NCI-H1694 treated with DMSO at 0.1 percent for 48 hours (cell line): ENCODE results near the gene GPR152.

Source experiments
- DNase-seq: peaks from one replicate; lab custom pipeline; 2025; lab: John Stamatoyannopoulos, UW

The GPR152 gene

DNA sequence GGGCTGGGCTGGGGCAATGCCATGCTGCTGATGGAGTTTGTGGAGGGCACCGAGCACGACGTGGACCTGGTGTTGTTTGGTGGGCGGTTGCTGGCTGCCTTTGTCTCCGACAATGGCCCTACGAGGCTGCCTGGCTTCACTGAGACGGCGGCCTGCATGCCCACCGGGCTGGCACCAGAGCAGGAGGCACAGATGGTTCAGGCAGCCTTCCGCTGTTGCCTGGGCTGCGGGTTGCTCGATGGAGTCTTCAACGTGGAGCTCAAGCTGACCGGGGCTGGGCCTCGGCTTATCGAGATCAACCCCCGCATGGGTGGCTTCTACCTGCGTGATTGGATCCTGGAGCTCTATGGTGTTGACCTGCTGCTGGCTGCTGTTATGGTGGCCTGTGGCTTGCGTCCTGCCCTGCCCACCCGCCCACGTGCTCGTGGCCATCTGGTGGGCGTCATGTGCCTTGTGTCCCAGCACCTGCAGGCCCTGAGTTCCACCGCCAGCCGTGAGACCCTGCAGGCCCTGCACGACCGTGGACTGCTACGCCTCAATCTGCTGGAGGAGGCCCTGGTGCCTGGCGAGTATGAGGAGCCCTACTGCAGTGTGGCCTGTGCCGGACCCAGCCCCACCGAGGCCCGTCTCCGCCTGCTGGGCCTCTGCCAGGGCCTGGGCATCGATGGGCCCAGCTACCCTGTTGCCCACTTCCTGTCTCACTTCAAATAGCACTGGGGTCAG is 28.5 kb downstream of the GPR152 start:
- no peak for DNase-seq

DNA sequence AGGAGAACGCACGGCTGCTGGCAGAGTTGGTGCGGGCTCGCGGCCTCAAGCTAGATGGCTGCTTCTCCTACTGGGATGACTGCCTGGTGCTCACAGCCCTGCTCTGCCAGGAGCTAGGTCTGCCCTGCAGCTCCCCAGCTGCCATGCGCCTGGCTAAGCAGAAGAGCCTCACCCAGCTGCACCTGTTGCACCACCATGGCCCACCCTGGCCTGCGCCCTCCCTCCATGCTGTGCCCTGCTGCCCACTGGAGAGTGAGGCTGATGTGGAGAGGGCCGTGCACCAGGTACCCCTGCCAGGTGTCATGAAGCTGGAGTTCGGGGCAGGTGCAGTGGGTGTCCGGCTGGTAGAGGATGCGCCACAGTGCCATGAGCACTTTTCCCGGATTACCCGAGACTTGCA is 29.1 kb downstream of the GPR152 start:
- no peak for DNase-seq

DNA sequence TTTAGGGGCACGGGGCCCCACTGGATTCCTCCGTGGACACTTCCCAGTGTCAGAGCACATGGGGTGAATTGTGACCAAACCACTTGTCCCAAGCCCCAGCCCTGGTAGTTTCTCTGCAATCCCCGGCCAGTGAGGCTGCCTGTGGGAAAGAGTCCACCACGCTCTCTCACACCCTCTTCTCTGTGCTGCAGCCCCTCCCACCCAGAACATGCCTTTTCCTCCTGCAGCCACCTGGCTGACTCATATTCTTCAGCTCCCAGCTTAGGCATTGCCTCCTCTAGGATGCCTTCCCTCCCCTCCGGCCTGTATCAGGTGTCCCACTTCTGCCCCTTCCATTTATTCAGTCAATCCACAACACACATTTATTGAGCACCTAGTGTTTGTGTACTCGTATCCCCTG is 29.6 kb downstream of the GPR152 start:
- no peak for DNase-seq

DNA sequence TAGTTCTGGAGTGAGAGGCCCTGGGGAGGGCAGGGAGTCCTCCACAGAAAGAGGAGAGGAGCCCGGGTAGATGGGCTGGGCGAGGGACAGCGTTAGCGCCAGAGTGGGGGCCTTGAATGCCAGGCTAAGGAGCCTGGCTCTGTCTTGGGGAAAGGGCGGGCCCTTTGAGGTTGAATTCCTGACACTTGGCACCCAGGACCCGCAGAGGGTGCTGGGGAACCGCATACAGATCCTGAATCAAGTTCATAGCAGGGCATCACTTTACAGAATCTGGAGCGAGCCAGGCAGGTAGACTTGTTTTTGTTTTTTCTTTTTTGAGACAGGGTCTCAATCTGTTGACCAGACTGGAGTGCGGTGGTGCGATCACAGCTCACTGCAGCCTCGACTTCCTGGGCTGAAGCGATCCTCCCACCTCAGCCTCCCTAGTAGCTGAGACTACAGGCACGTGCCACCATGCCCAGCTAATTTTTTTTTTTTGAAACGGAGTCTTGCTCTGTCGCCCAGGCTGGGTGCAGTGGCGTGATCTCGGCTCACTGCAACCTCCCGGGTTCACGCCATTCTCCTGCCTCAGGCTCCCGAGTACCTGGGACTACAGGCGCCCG is 31.0 kb downstream of the GPR152 start:
- no peak for DNase-seq

DNA sequence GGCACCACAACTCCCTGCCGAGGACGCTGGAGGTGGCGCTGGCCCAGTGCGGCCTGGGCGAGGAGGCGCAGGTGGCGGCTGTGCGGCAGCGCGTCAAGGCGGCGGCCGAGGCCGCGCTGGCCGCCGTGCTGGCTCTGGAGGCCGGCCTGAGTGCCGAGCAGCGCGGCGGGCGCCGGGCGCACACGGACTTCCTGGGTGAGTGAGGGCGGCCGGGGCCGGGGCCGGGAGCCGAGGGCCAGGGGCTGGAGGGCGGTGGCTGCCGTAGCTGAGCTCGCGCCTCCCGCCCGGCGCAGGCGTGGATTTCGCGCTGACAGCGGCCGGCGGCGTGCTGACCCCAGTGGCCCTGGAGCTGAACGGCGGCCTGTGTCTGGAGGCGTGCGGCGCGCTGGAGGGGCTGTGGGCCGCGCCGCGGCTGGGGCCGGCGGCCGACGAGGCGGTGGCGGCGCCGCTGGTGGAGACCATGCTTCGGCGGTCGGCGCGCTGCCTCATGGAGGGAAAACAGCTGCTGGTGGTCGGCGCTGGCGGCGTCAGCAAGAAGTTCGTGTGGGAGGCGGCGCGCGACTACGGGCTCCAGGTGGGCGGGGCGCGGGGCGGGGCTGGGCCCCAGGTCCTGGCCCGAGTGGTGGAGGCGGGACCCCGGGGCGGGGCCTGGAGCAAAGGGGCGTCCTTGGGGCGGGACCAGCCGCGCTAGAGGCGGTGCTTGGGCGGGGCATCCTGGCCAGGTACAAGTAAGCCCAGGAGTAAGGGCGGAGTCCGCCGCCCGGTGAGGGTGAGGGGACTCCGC is 31.7 kb downstream of the GPR152 start:
- DNase-seq, result peak; percentile 66

DNA sequence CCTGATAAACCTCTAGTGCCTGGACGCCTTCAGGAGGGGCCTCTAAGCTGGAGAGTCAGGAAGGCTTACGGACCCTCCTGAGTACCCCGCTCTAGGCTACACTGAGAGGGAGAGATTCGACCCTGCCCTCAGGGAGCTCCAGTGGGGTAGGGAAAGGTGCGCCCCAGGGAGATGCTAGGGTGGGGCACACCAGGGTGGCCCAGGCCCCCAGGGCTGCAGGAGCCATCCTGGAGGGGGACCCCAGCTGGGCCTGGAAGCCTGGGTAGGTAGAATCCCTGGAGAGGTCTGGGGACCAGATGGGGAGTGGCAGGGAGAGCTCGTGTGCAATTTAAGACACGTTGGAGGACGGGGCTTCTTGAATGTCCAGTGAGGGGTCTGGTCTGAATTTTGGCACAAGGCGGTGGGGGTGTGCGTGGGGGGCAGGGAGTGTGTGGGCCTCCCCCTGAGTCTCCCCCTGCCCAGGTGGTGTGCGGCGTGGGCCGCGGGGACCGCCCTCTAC is 32.3 kb downstream of the GPR152 start:
- DNase-seq, result no peak

DNA sequence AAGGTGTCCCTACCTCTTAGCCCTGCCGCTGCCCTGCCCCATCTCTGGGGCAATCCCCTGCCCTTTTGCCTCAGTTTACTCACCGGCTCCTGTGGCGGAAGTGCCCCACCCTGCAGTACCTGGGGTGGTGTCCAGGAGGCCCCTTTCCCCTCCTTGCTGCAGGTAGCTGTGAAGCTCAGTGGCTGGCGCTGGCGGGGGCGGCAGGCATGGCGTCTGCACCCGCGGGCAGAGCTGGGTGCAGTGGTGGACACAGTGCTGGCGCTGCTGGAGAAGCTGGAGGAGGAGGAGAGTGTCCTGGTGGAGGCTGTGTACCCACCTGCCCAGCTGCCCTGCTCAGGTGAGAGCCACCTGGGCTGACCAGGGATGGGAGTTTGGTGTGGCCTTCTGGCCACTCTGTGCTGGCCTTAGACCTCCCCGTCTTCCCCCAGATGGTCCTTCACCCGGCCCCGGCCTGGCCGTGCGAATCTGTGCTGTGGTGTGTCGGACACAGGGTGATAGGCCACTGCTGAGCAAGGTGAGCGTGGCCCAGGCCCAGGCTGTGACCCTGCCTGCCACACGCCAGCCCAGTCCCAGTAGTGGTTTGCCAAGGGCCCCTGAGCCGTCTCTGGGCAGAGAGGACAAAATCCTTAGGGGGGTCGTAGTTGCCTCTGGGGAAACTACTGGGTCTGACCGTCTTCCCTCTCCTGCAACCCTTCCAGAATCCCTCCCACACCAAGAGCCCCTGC is 33.0 kb downstream of the GPR152 start:
- DNase-seq, result no peak

DNA sequence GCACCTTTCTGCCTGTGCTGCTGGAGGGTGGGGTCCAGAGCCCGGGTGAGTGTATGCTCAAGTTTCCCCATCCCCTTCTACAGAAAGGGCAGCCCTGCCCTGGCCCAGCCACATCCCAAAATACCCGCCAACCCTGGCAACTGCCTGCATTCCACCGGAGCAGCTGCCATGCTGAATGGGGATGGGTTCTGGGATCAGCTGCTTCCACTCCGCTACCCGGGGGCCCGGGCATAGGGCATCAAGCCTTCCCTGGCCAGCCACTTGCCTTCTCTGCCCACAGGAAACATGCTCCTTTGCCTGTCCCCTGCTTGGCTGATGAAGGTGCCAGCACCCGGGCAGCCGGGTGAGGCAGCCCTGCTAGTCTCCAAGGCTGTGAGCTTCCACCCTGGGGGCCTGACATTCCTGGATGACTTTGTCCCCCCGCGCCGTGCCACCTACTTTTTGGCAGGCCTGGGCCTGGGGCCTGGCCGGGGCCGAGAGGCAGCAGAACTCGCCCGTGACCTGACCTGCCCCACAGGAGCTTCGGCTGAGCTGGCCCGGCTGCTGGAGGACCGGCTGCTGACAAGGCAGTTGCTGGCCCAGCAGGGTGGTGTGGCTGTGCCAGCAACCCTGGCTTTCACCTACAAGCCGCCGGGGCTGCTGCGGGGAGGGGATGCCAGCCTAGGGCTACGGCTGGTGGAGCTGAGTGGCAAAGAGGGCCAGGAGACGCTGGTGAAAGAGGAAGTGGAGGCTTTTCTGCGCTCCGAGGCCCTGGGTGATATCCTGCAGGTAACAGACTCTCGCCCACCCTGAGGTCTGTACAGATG is 33.9 kb downstream of the GPR152 start:
- no peak for DNase-seq

DNA sequence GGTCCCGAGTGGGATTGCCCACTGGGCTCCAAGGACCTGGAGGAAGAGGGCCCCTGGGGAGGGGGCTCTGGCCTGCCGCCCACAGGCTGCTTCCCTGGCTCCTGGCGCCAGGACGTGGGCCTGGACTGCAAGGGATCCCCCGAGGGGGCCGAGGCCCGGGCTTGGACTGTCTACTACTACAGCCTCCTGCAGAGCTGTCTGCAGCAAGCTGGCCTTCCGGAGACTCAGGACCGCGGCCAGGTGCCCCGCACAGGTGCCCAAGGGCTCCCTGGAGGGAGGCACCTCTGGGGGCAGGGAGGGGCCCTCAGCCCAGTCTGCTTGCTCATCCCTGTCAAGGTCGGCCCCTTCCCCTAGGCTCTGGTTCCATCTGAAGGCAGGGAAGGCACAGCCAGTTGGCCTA is 35.1 kb downstream of the GPR152 start:
- no peak for DNase-seq

DNA sequence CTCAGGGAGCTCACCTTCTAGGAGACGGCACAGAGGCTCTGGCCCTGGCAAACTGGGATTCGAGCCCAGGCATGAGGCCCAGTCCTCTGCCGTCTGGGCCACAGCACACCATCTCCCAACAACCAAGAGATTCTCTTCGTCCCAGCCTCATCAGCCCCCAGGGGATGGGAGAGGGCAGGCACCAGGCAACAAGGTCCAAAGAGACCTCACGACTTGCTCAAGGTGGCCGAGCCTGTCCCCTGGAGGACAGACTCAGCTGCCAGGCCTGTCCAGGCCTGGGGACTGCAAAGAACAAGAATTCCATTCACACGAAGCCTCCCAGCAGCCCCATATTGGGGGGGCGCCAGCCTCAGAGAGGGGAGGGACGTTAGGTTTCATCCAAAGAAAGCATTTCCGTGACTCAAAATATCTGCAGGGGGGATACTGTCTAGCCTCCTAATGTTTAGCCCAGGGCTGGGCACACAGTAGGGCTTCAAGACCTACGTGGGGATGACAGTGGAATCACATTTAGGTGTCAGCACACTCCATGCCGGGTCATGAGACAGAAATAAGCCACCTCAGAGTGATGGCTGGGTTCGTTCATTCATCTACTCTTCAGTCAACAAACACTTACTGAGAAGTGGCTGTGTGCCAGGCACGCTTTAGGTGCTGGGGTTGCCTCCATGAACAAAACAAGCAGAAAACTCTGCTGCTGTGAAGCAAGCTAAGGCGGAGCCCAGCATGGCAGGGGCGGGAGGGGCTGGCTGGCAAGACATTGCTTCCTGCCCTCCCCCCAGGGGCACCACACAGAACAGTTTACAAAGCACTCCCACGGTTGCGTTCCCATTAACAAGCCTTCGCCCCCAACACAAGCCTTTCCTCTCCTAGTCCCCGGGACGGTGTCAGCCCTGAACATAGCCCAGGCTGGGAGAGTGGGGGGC is 35.9 kb downstream of the GPR152 start:
- DNase-seq, result no peak

DNA sequence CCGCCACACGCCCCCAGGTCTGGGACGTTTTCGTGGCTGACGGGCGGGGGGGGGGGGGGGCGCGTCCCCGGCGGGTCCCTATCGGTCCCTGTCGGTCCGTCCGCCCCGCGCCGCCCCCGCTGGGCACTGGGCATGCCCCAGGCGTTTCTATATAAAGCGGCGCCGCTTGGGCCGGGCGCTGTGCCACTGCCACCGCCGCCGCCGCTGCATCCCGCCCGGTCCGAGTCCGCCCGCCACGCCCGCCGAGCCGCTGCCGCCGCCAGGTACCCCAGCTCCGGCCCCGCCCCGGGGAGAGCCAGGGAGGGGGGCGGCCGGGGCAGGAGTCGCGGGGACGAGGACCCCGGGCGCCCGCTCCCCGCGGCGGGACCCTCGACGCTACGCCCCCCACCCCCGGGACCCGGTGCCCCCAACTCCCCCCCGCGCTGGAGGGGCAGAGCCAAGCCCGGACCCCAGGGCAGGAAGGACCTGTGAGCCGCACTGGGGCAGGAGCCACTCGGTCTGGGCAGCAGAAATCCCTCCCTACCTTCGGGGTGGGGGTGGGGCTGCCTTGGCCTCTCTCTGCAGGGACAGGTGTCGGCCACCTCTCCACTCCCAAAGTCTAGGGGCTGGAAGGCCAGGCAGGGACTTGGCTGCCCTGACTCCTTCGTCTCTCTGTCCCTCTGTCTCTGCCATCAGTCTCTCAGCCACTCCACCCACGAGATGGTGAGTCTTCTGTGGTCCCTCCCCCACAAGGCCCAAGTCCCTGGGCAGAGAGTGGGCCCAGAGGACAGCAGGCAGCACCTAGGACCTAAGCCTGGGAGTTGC is 36.8 kb downstream of the GPR152 start, which contains the start of gene CARNS1:
CARNS1 (plus strand) TSS at position 178 of the 804 bp plus-strand sequence; CDS start at position 700, 522 bp downstream.
- no peak for DNase-seq

DNA sequence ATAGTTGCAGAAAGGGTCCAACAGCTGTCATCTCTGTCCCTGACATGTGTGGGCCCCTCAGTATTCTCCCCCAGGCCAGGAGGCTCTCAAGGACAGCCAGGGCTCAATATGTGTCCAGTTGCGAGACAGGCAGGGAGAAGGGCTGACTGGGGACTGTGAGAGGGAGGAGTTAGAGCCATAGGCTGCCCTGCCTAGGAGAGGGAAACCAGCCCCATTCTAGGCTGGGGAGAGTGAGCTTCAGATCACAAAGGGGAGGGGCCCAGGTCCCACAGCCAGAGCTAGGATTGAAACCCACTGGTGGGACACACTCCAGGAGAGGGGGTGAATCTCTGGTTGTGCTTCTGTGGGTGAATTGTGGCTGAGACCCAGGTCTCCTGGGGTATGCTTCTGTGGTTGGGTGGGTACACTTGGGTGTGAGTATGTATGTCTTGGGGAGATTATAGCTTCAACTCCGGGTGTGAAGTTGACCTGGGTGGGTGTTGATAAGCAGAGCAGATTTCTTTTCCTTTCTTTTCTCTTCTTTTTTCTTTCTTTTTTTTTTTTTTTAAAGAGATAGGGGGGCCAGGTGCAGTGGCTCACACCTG is 39.2 kb downstream of the GPR152 start:
- DNase-seq, result no peak

DNA sequence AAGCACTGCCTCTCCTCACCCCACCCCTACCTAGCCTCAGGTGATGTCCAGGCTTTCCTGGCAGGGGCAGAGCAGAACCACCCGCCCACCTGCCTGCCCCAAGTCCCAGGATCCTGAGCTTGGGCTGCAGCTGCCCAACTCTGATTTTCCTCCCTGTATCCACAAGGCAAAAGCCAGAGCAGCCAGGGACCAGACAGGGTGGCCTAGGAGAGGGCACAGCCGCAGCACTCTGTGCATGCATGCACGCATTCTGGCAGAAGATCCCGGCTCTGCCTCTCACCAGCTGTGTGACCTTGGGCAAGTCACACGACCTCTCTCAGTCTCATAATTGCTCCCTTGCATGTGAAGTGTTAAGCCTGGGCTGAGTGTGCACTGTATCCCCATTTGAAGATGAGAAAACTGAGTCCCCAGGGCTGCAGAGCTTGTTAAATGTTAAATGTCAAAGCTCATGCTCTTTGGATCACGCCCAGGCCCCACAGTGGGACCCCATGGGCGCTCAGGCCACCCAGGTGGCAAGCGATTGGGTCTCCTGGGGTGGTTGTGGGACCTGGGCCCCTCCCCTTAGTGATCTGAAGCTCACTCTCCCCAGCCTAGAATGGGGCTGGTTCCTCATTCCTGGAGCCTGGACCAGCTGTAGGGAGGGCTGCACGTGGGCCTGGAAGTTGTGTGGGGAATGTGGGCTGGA is 39.9 kb downstream of the GPR152 start:
- no peak for DNase-seq

DNA sequence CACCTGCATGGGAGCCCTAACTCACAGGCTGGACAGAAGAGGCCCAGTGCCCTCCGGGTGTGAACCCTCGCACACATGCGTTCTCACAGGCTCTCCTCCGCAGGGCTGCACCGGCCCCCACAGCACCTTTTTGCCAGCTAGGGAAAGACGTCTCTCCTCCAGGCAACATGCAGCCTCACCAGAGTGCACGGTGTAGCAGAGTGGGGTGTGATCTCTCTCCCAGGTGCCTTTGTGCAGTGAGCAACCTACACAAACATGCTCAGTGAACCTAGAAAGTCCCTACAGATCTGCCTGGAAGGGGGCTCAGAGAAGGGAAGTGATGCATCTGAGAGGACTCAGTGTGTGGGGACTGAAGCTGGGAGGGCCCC is 40.8 kb downstream of the GPR152 start:
- DNase-seq, result no peak

DNA sequence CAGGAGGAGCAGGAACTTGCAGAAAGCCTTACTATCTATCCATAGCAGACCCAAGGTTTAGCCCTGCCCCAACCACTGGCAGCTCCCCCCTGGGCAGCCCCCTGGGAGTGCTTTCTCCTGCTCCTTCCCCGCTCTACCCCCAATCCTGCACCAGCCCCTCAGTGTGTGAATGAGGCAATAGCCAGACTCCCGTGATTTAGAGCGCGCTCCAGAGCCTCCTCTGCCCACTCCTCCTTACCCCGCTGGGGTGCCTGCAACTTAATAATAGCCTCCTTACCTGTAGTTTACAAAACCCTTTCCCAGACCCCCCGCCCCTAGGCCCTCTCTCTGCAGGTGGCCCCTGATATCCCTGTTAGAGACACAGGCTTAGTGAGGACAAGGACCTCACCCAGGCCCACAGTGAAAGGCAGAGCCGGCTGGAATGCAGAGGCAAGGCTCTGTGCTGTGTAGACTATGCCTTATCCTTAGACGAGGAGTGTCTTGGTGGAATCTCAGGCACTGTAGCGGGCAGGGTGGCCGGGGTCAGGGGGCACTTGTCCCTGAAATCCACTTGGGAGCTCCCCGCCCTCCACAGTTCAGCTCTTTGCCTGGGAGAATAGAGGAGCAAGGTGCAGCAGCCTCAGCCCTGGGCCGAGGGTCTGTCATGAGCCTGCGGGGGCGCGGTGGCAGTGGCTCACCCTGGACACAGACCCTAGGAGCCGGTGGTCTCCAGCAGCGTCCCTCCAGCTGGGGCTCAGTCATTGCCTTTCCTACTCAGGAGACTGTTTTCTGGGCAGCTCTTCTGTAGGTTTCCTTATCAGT is 41.3 kb downstream of the GPR152 start:
- no peak for DNase-seq

DNA sequence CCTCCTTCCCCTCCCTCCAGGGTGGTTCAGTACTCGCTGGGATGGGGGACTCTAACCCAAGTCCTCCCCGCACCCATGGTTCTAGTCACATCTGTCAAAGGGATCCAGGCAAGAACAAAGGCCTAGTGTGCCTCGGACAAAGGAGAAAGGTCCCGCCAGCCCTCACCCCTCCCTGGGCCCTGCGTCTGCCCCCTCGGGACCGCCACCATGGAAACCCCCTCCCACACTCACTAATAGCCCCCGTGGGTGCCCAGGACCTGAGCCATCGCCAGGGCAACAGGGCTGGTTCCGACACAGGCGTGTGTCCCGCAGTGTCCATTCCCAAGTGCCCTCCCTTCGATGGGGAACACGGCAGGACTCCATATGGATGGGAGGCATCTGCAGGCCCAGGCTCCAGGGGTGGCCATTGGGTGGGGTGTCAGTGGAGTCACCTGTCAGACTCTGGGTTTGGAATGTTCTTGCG is 42.1 kb downstream of the GPR152 start:
- no peak for DNase-seq

DNA sequence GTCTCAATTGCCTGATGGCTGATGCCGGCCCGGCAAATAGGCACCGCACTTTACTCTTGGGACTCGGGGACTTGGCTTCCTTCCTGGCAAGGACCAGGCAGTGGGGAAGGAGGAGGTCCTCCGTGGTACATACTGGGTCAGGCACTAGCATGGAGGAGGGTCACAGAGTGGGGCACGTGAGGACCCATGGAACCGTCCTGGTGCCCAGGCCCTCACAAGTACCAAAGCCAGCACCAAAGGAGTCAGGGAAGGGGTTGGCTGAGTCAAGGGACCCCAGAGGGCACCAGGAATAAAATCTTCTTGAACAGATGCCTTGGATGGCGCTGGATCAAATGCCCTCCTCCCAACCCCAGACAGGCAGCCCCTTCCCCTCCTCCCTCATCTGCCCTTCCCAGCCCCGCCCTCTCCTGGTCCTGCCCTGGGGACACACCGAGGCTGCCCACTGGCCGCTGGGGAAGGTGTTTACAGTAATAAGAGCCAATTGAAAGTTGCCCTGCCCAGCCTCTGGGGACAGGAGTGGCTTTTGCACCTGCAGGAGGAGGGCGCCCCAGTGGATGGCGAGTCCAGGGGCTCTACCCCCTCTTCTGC is 42.7 kb downstream of the GPR152 start:
- DNase-seq, result no peak
